Right lung (tissue), 5 donors: ENCODE measurements around the gene ELMO2. TPM values are rescaled to one million over a fixed set of nuclear protein-coding genes. Genes with fewer than 3 reads are reported as not detected.

Experiments
- DNase-seq, 2 donors: peaks; one replicate each; pipeline ENCODE4 v3.0.0-alpha.2; 2013
- polyA plus RNA-seq, 5 donors: library from polyadenylated mRNA; unstranded; fragments of 120-200 nt; gene quantifications; one replicate each; pipeline versions ENCODE4 v1.2.1 to v1.2.3, GENCODE V29; 2013; ENCODE audit warnings: inconsistent platforms in 1 of 5, low replicate concordance in 1 of 5; ENCODE audit not compliant: insufficient read length in 5 of 5, insufficient read depth in 1 of 5

The ELMO2 gene
- polyA plus RNA-seq, 5 donors, result 56.3 to 66.9 (median 63.6) TPM

DNA sequence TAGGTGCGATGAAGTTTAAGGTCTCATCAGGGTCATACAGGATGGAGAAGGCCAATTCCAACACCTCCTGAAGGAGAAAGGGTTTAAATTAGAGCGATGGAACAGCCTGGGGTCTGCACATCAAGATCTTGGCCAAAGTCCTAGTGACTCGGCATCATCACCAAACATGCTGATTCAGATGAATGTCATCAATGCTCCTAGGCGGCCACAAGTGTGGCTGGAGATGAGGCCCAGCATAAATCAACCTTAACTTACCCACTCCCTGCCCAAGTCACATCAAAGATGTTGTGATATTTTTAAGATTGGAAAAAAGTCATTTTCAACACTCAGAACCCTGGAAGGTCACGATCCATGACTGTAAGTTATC is 37.5 kb downstream of the ELMO2 start:
- DNase-seq, result no peak

DNA sequence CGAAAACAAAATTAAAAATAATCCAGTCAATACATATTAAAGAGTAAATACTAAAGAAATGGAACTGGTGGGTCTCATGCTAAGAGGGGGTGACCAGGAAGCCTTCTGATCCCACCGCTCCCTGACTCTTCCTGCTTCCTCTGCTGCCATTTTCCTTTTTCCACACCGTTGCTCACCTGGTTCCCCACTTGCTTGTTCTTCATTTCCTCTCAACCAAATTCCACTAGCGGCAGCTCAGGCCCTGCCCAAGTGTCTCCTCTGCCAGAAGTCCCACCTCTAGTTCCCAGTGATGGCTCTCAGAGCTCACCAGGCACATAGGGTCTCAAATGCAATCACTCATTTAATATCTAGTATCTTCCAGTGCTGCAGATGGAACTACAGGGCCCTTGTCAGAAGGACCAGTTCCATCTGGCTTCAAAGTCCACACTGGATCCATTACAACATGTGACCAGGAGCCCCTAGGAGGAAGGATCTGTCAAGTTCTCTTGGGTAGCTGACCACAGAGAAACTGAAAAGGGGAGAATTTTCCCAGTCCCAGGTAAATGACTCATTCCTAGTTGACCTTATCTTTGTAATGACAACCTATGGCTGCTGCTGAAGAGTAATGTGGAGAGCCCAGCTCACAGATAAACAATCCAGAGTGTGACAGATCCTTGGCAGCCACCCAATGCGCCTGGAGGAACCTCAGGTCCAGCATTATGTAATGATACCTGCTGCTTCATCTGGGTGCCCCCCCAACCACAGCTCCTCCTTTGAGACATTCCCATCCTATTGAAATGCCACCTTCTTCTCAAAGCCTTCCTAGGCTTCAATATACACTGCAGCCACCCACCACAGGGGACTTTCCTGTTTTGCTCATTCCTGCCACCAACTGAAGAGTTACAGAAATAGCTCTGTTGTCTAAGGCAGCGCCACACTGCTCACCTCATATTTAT is 38.2 kb downstream of the ELMO2 start:
- DNase-seq, result no peak

GRCh38 chr20:46367234-46367633 is 39.2 kb downstream of the ELMO2 start:
- DNase-seq, result no peak

DNA sequence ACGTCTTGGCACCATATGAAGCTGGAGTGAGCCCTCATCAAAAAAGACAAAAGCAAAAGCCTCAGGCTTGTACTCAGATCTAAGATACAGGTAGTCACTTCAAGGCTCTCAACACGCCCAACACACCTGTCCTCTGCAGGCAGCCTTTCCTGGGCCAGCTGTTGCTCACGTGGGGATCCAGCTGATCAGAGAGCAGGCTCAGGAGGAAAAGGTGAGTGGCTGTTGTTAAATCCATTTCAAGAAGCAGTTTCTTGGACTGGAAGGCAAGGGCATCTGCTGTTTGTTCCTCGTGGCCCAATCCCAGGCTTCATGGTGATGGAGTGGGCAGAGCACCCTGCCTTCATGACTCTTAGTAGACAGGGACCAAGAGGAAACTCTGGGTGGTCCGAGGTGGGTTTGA is 39.6 kb downstream of the ELMO2 start:
- DNase-seq, result no peak

- DNase-seq, result no peak
Observed at GRCh38 chr20:46365487-46366220, 40.8 kb downstream of the ELMO2 start.

- DNase-seq, result no peak
Observed at GRCh38 chr20:46364670-46365486, 41.5 kb downstream of the ELMO2 start.

GRCh38 chr20:46363874-46364669 is 42.3 kb downstream of the ELMO2 start:
- DNase-seq, result peak; percentile 85 to 86

- DNase-seq, result no peak
Observed at GRCh38 chr20:46362921-46363867, 43.2 kb downstream of the ELMO2 start.

DNA sequence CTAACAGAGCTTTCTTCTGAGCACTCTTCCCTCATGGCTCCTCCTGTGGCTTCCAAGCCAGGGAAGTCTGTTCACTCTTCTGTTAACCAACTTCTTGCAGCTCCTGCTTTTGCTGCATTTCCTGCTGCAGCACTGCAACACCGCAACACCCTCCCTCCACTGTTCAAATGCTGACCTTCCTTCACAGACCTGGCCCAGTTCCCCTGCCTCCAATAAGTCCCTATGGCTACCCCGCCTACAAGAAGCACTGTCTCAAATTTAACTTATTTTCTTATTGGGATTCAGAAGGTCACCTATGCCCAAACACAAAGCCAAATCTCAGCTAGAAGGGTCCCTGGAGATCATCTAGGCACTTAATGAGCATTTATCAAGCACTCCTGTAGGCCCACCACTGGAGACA is 44.6 kb downstream of the ELMO2 start:
- no peak for DNase-seq

DNA sequence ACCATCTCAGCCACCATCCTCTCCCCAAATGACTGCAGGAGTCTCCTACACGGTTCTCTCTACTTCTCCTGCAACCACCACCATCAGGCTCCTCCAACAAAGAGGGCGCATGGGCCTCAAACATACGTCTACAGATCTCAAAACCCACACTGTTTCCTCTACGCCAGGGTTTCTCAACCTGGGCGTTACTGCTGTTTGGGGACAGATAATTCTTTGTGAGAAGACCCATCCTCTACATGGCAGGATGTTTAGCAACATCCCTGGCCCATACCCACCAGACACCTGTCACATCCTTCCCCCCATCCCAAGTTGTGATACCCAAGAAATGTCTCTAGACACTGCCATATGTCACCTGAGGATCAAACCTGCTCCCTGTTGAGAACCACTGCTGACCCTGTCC is 45.0 kb downstream of the ELMO2 start:
- no peak for DNase-seq

DNA sequence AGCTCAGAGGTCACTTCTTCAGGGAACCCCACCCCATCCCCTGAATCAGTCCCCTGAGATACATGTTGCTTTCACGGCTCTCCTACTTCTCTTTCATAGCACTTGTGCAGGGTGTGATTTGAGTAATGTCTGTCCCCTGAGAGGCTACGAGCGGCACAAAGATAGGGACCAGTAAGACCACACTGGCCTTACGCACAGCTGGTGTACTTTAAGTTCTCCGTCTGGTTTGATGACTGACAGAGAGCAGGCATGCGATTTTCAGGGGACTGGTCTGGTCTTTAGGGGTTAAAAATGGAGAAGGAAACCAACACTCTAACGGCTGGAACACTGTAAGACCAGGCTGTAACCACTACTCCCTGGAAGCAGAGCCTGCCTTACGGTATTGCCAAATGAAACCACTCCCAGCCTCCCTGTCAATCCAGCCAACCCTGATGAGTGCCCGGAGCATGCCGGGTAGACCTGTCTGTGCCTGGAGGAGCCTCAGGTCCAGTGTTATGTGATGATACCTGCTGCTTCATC is 47.1 kb downstream of the ELMO2 start:
- no peak for DNase-seq

DNA sequence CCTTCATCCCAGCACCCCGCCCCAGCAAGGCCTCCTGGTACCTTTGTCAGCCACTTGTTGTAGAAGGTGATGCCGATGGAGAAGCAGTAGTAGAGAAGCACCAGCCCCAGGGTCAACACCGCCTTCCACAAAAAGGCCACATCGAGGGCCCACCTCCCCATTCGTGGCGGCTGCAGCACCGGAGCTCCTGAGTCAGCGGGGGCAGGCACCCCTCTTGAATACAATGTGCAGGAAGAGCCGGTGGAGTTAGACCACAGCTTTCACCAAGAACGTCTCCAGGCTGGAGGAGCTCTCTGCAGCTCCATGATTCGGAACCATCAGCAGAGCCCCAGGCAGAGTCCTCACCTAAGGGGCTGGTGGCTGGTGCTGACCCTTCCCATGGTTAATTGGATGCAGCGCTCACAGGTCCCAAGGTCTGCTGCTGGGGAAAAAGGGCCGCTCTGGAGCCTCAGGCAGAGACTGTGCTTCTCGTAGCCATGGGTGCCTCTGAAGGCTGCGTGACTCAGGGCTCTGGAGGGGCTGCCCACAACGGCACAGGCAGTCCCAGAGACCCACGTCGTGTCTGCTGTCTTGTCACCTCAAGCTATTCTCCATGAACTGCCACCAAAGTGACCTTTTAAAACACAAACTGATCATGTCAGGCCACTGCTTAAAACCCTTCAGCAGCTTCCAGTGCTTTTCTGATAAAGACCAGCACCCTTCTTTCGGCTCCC is 47.9 kb downstream of the ELMO2 start:
- DNase-seq, result no peak

DNA sequence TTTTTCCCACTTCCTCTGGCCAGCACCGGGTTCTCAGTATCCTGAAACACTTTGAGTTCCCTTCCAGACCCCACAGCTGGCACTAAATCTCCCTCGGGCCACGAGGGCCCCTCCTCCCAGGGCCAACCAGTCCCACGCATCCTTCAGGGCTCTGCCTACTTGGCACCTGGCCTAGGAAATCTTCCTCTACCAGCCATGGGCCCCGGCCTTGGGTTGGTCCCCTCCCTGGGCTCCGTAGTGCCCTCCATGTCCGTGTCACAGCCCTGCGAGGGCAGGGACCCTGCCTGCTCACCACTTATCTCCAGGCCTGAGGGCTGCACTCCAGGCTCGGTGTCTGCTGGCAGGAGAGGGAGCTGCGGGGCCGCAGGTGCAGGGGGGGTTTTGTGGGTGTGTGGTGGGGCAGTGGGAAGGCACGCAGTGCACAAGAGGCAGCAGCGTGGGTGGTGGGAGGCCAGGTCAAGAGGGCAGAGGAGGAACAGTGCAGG is 49.3 kb downstream of the ELMO2 start:
- DNase-seq, result no peak

DNA sequence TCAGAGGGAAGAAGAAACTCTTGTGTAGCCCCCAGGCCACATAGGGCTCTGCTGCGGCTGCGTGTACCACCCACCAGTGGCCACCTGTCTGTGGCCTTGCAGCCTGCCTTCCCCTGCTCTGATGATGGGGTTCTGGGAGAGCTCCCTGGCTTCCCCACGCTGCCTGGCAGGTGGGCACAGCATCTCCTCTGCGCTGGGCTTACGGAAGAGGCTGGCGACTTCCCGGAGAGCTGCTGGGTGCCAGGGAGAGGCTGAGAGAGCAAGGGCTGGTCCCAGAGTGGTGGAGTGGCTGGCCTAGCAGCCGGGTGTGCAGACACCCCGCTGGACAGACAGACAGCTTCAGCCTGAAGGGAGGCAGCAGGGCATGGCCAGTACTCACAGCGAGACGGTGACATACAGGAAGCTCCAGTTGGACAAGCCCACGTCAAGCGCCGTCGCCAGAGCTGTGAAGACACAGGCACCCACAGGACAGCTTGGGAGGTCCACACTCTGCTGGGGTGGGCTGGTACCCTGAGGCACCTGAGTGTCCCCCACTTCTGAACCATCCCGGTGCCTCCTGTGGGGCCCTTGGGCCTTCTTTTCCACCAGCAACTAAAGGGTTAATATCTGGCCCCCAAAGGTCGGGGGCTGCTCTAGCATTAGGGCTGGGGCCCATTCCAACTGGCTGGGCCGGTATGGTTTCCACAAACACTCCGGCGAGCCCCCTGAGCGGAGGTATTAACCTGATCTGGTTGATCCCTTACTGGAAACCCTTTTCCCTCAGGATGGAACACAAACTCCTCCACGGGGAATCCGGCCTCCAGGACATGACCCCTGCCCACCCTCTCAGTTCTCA is 50.0 kb downstream of the ELMO2 start:
- no peak for DNase-seq

GRCh38 chr20:46355778-46356177 is 50.6 kb downstream of the ELMO2 start:
- no peak for DNase-seq

- no peak for DNase-seq
Observed at GRCh38 chr20:46354920-46355654, 51.3 kb downstream of the ELMO2 start.

GRCh38 chr20:46354207-46354555 is 52.2 kb downstream of the ELMO2 start:
- no peak for DNase-seq
